GM23338 (cell line): Measurements from ENCODE around the gene CHP2. TPM values are rescaled to one million over a fixed set of nuclear protein-coding genes. Genes with fewer than 3 reads are reported as not detected.

Source experiments
- ATAC-seq: fragments of 200-7000 bp; cut with Tn5 transposase; 3 replicates; pipeline ENCODE4 v1.9.1; 2020
- DNase-seq: peaks from one replicate; pipeline ENCODE4 v3.0.0-alpha.2; 2015; ENCODE audit warnings: low spot score
- H2AFZ ChIP-seq: fragments of 200-600 bp; sonication (generic); 2 replicates; pipeline ENCODE4 v1.8.0; 2016; ENCODE audit warnings: antibody characterized with exemption, mild to moderate bottlenecking, moderate library complexity
- H3F3A ChIP-seq: fragments of 200-600 bp; sonication (generic); replicated peaks from 2 replicates; pipeline ENCODE4 v1.8.0; 2017; ENCODE audit warnings: antibody characterized with exemption, mixed run types, low read depth
- H3K27ac ChIP-seq: fragments of 200-600 bp; sonication (generic); 2 replicates; pipeline ENCODE4 v1.6.1; 2016; ENCODE audit warnings: low read depth
- H3K27me3 ChIP-seq: fragments of 200-600 bp; sonication (generic); 2 replicates; pipeline ENCODE4 v1.8.0; 2016; ENCODE audit warnings: mild to moderate bottlenecking, mixed run types, moderate library complexity; ENCODE audit not compliant: insufficient read depth
- H3K36me3 ChIP-seq: fragments of 200-600 bp; sonication (generic); 2 replicates; pipeline ENCODE4 v1.8.0; 2016; ENCODE audit warnings: mild to moderate bottlenecking; ENCODE audit not compliant: insufficient read depth
- H3K4me1 ChIP-seq: fragments of 200-600 bp; sonication (generic); 2 replicates; pipeline ENCODE4 v1.8.0; 2016; ENCODE audit warnings: mild to moderate bottlenecking, moderate library complexity; ENCODE audit not compliant: insufficient read depth
- H3K4me2 ChIP-seq: fragments of 200-600 bp; sonication (generic); 2 replicates; pipeline ENCODE4 v1.7.1; 2017; ENCODE audit warnings: mixed run types
- H3K4me3 ChIP-seq: fragments of 200-600 bp; sonication (generic); 2 replicates; pipeline ENCODE4 v1.6.1; 2016; ENCODE audit warnings: mixed run types
- H3K79me2 ChIP-seq: fragments of 200-600 bp; sonication (generic); replicated peaks from 2 replicates; pipeline ENCODE4 v1.8.0; 2017; ENCODE audit warnings: mild to moderate bottlenecking; ENCODE audit not compliant: insufficient read depth
- H3K9me2 ChIP-seq: fragments of 200-600 bp; sonication (generic); 2 replicates; pipeline ENCODE4 v1.8.0; 2017; ENCODE audit not compliant: insufficient read depth
- H4K20me1 ChIP-seq: fragments of 200-600 bp; sonication (generic); replicated peaks from 2 replicates; pipeline ENCODE4 v1.8.0; 2017; ENCODE audit warnings: mild to moderate bottlenecking; ENCODE audit not compliant: insufficient read depth
- H3K27ac Mint-ChIP-seq: 2 replicates; pipeline ENCODE4 v1.8.0; 2020; ENCODE audit warnings: inconsistent platforms, mild to moderate bottlenecking, moderate library complexity, mixed read lengths
- H3K27me3 Mint-ChIP-seq: 3 replicates; pipeline ENCODE4 v1.8.0; 2022; ENCODE audit warnings: low read depth, mild to moderate bottlenecking, moderate library complexity, mixed read lengths, inconsistent platforms; ENCODE audit not compliant: insufficient read depth, poor library complexity
- H3K36me3 Mint-ChIP-seq: 3 replicates; pipeline ENCODE4 v1.8.0; 2021; ENCODE audit warnings: low read depth, mild to moderate bottlenecking, inconsistent platforms, moderate library complexity, mixed read lengths
- H3K4me1 Mint-ChIP-seq: 3 replicates; pipeline ENCODE4 v1.8.0; 2020; ENCODE audit warnings: mild to moderate bottlenecking, inconsistent platforms, mixed read lengths
- H3K4me3 Mint-ChIP-seq: 3 replicates; pipeline ENCODE4 v1.8.0; 2021; ENCODE audit warnings: moderate library complexity, mild to moderate bottlenecking, inconsistent platforms, mixed read lengths
- H3K9me3 Mint-ChIP-seq: 3 replicates; pipeline ENCODE4 v1.8.0; 2020; ENCODE audit warnings: moderate library complexity, mild to moderate bottlenecking, inconsistent platforms, mixed read lengths
- CREB1 ChIP-seq: fragments of 250-450 bp; sonication (Bioruptor Pico); IDR thresholded peaks from 2 replicates; pipeline ENCODE4 v1.5.0; 2020; ENCODE audit warnings: low read depth, mild to moderate bottlenecking, moderate library complexity
- CTCF ChIP-seq, 2 experiments: fragments of 200-600 bp in 1 of 2; sonication (generic) in 1 of 2; conservative IDR thresholded peaks; 2 replicates each; pipeline versions ENCODE4 v1.5.1 to v1.6.1; 2016 to 2017; ENCODE audit warnings: antibody characterized with exemption in 2 of 2, low read depth in 2 of 2, mild to moderate bottlenecking in 2 of 2, moderate library complexity in 1 of 2
- EZH2 ChIP-seq: fragments of 200-600 bp; sonication (generic); IDR thresholded peaks from one replicate; pipeline ENCODE4 v1.8.0; 2017; ENCODE audit warnings: antibody characterized with exemption, mild to moderate bottlenecking, low read depth; ENCODE audit not compliant: unreplicated experiment
- JUNB ChIP-seq: IDR thresholded peaks from one replicate; pipeline ENCODE4 v1.6.1; 2016; ENCODE audit warnings: antibody characterized with exemption; ENCODE audit not compliant: unreplicated experiment
- NANOG ChIP-seq: IDR thresholded peaks from 2 replicates; pipeline ENCODE4 v1.6.1; 2016; ENCODE audit warnings: antibody characterized with exemption, borderline replicate concordance
- POLR2AphosphoS5 ChIP-seq: IDR thresholded peaks from 2 replicates; pipeline ENCODE4 v1.6.1; 2016; ENCODE audit warnings: antibody characterized with exemption, low read depth
- STAT1 ChIP-seq: IDR thresholded peaks from one replicate; pipeline ENCODE4 v1.6.1; 2016; ENCODE audit warnings: antibody characterized with exemption; ENCODE audit not compliant: unreplicated experiment
- ZNF114 ChIP-seq: fragments of 250-450 bp; sonication (Bioruptor Pico); IDR thresholded peaks from 2 replicates; pipeline ENCODE4 v1.5.0; 2020; ENCODE audit warnings: mild to moderate bottlenecking, moderate library complexity
- polyA plus RNA-seq: library from polyadenylated mRNA; unstranded; fragments of >200 nt; fragmentation: Nextera tagmentation; extraction: Ambion mirVana; gene quantifications from 2 replicates; pipeline ENCODE4 v1.2.1, GENCODE V29; 2016
- total RNA-seq: library from RNA; depleted of rRNA; stranded (reverse); fragments of >200 nt; shearing (Covaris generic); gene quantifications from 2 replicates; pipeline ENCODE4 v1.2.3, GENCODE V29; 2014; rRNA removed

Gene CHP2
- total and polyA plus RNA-seq, 2 experiments from 2014 or later: 2.3 to 3.7 TPM

- H3K27me3 ChIP-seq: no peaks in the 10 kb centered on the region
- no peaks in the 10 kb centered on the region for H3K9me3 Mint-ChIP-seq
- H3F3A ChIP-seq: no peaks in the 10 kb centered on the region
- ATAC-seq (peak; percentile 96), DNase-seq (peak; percentile 83)
- no peaks in the 10 kb centered on the region for H3K4me1 ChIP-seq
- H3K36me3 Mint-ChIP-seq: no peaks in the 10 kb centered on the region
- no peaks in the 10 kb centered on the region; the same call in 1 of the 2 replicates for H4K20me1 ChIP-seq
- no peak overlapping the region for H3K27ac ChIP-seq
- no peak overlapping the region for H3K4me3 ChIP-seq
- peaks cover 7% of the 10 kb centered on the region for H3K4me1 Mint-ChIP-seq
- no peaks in the 10 kb centered on the region for H3K36me3 ChIP-seq
- no peaks in the 10 kb centered on the region for H3K9me2 ChIP-seq
- H3K79me2 ChIP-seq: no peaks in the 10 kb centered on the region
- TF ChIP-seq CTCF (conservative IDR thresholded peaks at IDR 0.05; ENCODE audit: low read depth in 2 of 2): peak; percentile 74 to 85
- no peak for TF ChIP-seq EZH2
- no peak overlapping the region for H3K27ac Mint-ChIP-seq
- peak overlapping the region; percentile 43; the same call in 1 of the 2 replicates for H2AFZ ChIP-seq
- no peak overlapping the region for H3K4me2 ChIP-seq
- no peak overlapping the region for H3K4me3 Mint-ChIP-seq
- peaks cover 4% of the 10 kb centered on the region for H3K27me3 Mint-ChIP-seq
These were observed 48.8 kb downstream of the CHP2 start for GRCh38 chr16:23803591-23804123.

- Mint-ChIP-seq H3K36me3 (no peaks in the 10 kb centered on the region), H3K4me1 (peaks cover 7% of the 10 kb centered on the region), H3K4me3 (no peak overlapping the region), H3K27ac (no peak overlapping the region), H3K27me3 (peaks cover 5% of the 10 kb centered on the region), H3K9me3 (no peaks in the 10 kb centered on the region)
- no peak overlapping the region for H3K4me3 ChIP-seq
- H3F3A ChIP-seq: no peaks in the 10 kb centered on the region
- no peaks in the 10 kb centered on the region for H3K79me2 ChIP-seq
- no peak for DNase-seq
- H4K20me1 ChIP-seq: no peaks in the 10 kb centered on the region; the same call in 1 of the 2 replicates
- H2AFZ ChIP-seq: no peak overlapping the region
- H3K9me2 ChIP-seq: no peaks in the 10 kb centered on the region
- ATAC-seq: no peak
- H3K36me3 ChIP-seq: no peaks in the 10 kb centered on the region
- no peaks in the 10 kb centered on the region for H3K4me1 ChIP-seq
- no peak overlapping the region for H3K4me2 ChIP-seq
- no peak overlapping the region for H3K27ac ChIP-seq
- TF ChIP-seq JUNB: no peak
- no peak for TF ChIP-seq STAT1
- TF ChIP-seq NANOG: no peak
- no peak for TF ChIP-seq CREB1
- TF ChIP-seq ZNF114: no peak
- TF ChIP-seq POLR2AphosphoS5: no peak
- TF ChIP-seq CTCF (conservative IDR thresholded peaks at IDR 0.05; ENCODE audit: low read depth in 2 of 2): no peak
- H3K27me3 ChIP-seq: no peaks in the 10 kb centered on the region
These were observed 52.2 kb downstream of the CHP2 start for GRCh38 chr16:23807028-23807427.

Other genes starting within 250 kb of the CHP2 start
- 76.6 and 114 TPM in 2 replicates for gene GGA2, start 244.5 kb upstream of the CHP2 start, total RNA-seq
- 36.2 and 40.3 TPM in 2 replicates for gene GGA2, start 244.5 kb upstream of the CHP2 start, polyA plus RNA-seq
- 58.3 and 89.1 TPM in 2 replicates for gene EARS2, start 197.7 kb upstream of the CHP2 start, total RNA-seq
- 22.6 and 22.8 TPM in 2 replicates for gene EARS2, start 197.7 kb upstream of the CHP2 start, polyA plus RNA-seq
- 201 and 249 TPM in 2 replicates for gene UBFD1, start 197.3 kb upstream of the CHP2 start, total RNA-seq
- 27.7 and 28.5 TPM in 2 replicates for gene UBFD1, start 197.3 kb upstream of the CHP2 start, polyA plus RNA-seq
- gene NDUFAB1, start 158.7 kb upstream of the CHP2 start, total RNA-seq: 136 and 164 TPM in 2 replicates
- gene NDUFAB1, start 158.7 kb upstream of the CHP2 start, polyA plus RNA-seq: 449 and 477 TPM in 2 replicates
- 30.8 and 34.0 TPM in 2 replicates for gene PALB2, start 113.7 kb upstream of the CHP2 start, total RNA-seq
- 24.2 and 32.0 TPM in 2 replicates for gene PALB2, start 113.7 kb upstream of the CHP2 start, polyA plus RNA-seq
- gene DCTN5, start 113.6 kb upstream of the CHP2 start, total RNA-seq: 31.6 and 69.6 TPM in 2 replicates
- gene DCTN5, start 113.6 kb upstream of the CHP2 start, polyA plus RNA-seq: 11.2 and 11.5 TPM in 2 replicates
- 141 TPM in 2 replicates for gene PLK1, start 76.1 kb upstream of the CHP2 start, total RNA-seq
- gene PLK1, start 76.1 kb upstream of the CHP2 start, polyA plus RNA-seq: 66.0 and 69.0 TPM in 2 replicates
- gene ERN2, start 41.8 kb upstream of the CHP2 start, total RNA-seq: 0.97 and 1.1 TPM in 2 replicates
- 0.73 and 0.97 TPM in 2 replicates for gene ERN2, start 41.8 kb upstream of the CHP2 start, polyA plus RNA-seq
- gene PRKCB, start 81.0 kb downstream of the CHP2 start, total RNA-seq: 9.2 and 16.4 TPM in 2 replicates
- gene PRKCB, start 81.0 kb downstream of the CHP2 start, polyA plus RNA-seq: 3.7 and 3.8 TPM in 2 replicates